PC-9 (cell line): ENCODE data around the gene SRY.

ENCODE experiments used
- CTCF ChIP-seq: fragments of 200-600 bp; sonication (generic); conservative IDR thresholded peaks from 2 replicates; pipeline ENCODE4 v1.6.1; 2017; ENCODE audit warnings: mixed run types, antibody characterized with exemption, mild to moderate bottlenecking, moderate library complexity
- EZH2 ChIP-seq: fragments of 200-600 bp; sonication (generic); IDR thresholded peaks from 2 replicates; pipeline ENCODE4 v1.8.0; 2017; ENCODE audit warnings: antibody characterized with exemption, low read depth

- TF ChIP-seq CTCF = no peak
- no peak for TF ChIP-seq EZH2
Observed at GRCh38 chrY:2824471-2824870, 37.0 kb upstream of the SRY start.
